Measurements from ENCODE around the gene TICAM2. TPM values are rescaled to one million over a fixed set of nuclear protein-coding genes. Genes with fewer than 3 reads are reported as not detected.

Gene TICAM2
- total and polyA plus RNA-seq, 2 donors (not counting 1 experiment from before 2014, with no cell fraction given): 0.55 to 5.4 TPM

DNA sequence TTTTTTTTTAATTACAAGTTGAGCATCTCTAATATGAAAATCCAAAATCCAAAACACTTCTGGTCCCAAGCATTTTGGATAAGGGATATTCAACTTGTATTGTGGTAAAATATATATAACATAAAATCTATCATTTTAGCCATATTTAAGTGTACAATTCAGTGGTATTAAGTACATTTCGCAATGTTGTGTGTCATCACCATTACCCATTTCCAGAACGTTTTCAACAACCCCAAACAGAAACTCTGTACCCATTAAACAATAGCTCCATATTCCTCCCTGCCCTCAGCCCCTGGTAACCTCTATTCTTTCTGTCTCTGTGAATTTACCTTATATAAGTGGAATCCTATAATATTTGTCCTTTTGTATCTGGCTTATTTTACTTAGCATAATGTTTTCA lies 24.9 kb downstream of the TICAM2 start:
- Mint-ChIP-seq H3K4me3 (peak overlapping the region; percentile 68), H3K27ac (no peak overlapping the region), H3K9me3 (ENCODE audit: insufficient read depth) (peaks cover 2% of the 10 kb centered on the region), H3K4me1 (peaks cover 34% of the 10 kb centered on the region), H3K27me3 (no peaks in the 10 kb centered on the region)
- POLR2A ChIA-PET: interaction anchor here (0.6 kb wide), 1 partner anchor 577 kb away, joined by 3 read pairs; no protein-coding TSS in a partner anchor
- ATAC-seq (ENCODE audit: low read depth) (no peak), DNase-seq (no peak)
- TF ChIP-seq EZH2 (IDR thresholded peaks at IDR 0.05; ENCODE audit: borderline replicate concordance, insufficient read depth, low read depth, low read length, poor library complexity, severe bottlenecking): no peak
- TF ChIP-seq, protein P1, sequence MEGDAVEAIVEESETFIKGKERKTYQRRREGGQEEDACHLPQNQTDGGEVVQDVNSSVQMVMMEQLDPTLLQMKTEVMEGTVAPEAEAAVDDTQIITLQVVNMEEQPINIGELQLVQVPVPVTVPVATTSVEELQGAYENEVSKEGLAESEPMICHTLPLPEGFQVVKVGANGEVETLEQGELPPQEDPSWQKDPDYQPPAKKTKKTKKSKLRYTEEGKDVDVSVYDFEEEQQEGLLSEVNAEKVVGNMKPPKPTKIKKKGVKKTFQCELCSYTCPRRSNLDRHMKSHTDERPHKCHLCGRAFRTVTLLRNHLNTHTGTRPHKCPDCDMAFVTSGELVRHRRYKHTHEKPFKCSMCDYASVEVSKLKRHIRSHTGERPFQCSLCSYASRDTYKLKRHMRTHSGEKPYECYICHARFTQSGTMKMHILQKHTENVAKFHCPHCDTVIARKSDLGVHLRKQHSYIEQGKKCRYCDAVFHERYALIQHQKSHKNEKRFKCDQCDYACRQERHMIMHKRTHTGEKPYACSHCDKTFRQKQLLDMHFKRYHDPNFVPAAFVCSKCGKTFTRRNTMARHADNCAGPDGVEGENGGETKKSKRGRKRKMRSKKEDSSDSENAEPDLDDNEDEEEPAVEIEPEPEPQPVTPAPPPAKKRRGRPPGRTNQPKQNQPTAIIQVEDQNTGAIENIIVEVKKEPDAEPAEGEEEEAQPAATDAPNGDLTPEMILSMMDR (IDR thresholded peaks at IDR 0.05): no peak
- Histone ChIP-seq H3K36me3 (replicated peaks in 1 of 2; ENCODE audit: control extremely low read depth in 1 of 2, control insufficient read depth in 1 of 2, extremely low read depth in 1 of 2, insufficient read depth in 2 of 2, low read length in 1 of 2) (no peaks in the 10 kb centered on the region), H3K4me1 (ENCODE audit: control insufficient read depth in 2 of 2, insufficient read depth in 2 of 2, low read length in 2 of 2) (peaks cover 19% of the 10 kb centered on the region in 2 donors), H2AFZ (ENCODE audit: insufficient read depth, low read depth, low read length, poor library complexity, severe bottlenecking) (no peak overlapping the region), H3K79me2 (ENCODE audit: control insufficient read depth, insufficient read depth, low read length) (no peaks in the 10 kb centered on the region), H3K27ac (ENCODE audit: low read length in 2 of 2) (no peak overlapping the region), H4K20me1 (ENCODE audit: control insufficient read depth, insufficient read depth, low read length, poor library complexity, severe bottlenecking) (no peaks in the 10 kb centered on the region), H3K9ac (ENCODE audit: low read length) (no peak overlapping the region), H3K4me2 (replicated peaks; ENCODE audit: low read depth, low read length, poor library complexity, severe bottlenecking) (no peak overlapping the region), H3K4me3 (ENCODE audit: control extremely low read depth in 1 of 5, extremely low read depth in 1 of 5, insufficient read depth in 1 of 5, low read depth in 2 of 5, low read length in 4 of 5) (no peak overlapping the region), H3K9me3 (ENCODE audit: control extremely low read depth in 1 of 3, control insufficient read depth in 2 of 3, insufficient read depth in 1 of 3, low read length in 2 of 3) (no peaks in the 10 kb centered on the region), H3K27me3 (replicated peaks in 1 of 4; ENCODE audit: control extremely low read depth in 1 of 4, control insufficient read depth in 3 of 4, insufficient read depth in 4 of 4, low read length in 3 of 4) (no peaks in the 10 kb centered on the region)
- no CpG with 5 or more reads among the region's 2 CpGs for WGBS (ENCODE audit: insufficient coverage)
- CTCF ChIA-PET: interaction anchor here (0.6 to 13.9 kb wide), 5 partner anchors 11 to 1969 kb away, joined by 3 to 327 read pairs (median 5); partner anchors contain the start of gene FEM1C
- intact Hi-C loops (cut with micrococcal nuclease): no loop called here

DNA sequence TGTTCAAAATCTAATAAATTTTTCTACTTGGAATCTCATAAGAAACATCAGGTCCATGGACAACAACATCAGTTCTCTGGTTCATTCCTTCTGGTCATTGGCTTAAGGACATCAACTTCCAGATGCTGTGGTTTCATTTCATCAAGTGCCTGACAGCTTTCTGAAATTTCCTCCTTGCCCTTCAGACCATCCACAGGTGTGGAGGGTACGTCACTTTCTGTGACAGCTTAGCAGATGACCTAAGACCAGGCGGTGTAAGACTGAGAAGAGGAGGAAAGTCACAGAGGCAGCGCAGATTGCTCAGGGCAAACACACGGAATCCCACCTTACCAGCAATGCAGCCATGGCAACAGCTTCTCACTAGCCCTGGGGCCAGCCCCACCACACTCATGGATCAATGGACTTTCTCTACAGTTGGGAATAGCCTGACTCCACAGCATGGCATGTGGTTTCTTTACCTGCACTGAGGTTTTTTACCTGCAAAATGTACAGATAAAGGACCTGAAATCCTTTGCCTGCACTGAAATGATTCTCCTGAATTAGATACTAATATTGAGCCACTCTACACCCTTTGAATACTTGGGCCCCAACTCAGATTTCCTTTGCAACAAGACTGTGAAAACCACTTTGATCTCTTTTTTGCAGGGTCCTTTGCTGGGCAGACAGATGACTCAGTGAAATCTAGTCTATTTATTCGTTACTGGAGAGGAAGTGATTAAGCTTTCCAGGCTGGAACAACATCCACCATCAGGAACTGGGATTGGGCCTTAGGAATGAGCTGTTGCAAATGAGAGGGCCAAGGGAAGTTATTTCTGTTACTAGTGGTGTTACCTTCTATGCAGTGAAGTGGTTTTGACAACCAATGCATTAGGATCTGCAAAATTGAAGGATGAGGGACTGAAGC lies 26.9 kb downstream of the TICAM2 start:
- H3K4me3 Mint-ChIP-seq: no peak overlapping the region
- Histone ChIP-seq H3K4me1 (ENCODE audit: control insufficient read depth in 2 of 2, insufficient read depth in 2 of 2, low read length in 2 of 2) (peaks cover 19% of the 10 kb centered on the region in 2 donors), H3K36me3 (replicated peaks in 1 of 2; ENCODE audit: control extremely low read depth in 1 of 2, control insufficient read depth in 1 of 2, extremely low read depth in 1 of 2, insufficient read depth in 2 of 2, low read length in 1 of 2) (no peaks in the 10 kb centered on the region), H3K27ac (ENCODE audit: low read length in 2 of 2) (no peak overlapping the region), H3K27me3 (replicated peaks in 1 of 4; ENCODE audit: control extremely low read depth in 1 of 4, control insufficient read depth in 3 of 4, insufficient read depth in 4 of 4, low read length in 3 of 4) (no peaks in the 10 kb centered on the region), H3K9ac (ENCODE audit: low read length) (no peak overlapping the region), H3K79me2 (ENCODE audit: control insufficient read depth, insufficient read depth, low read length) (no peaks in the 10 kb centered on the region), H3K4me2 (replicated peaks; ENCODE audit: low read depth, low read length, poor library complexity, severe bottlenecking) (no peak overlapping the region), H3K4me3 (ENCODE audit: control extremely low read depth in 1 of 5, extremely low read depth in 1 of 5, insufficient read depth in 1 of 5, low read depth in 2 of 5, low read length in 4 of 5) (no peak overlapping the region), H2AFZ (ENCODE audit: insufficient read depth, low read depth, low read length, poor library complexity, severe bottlenecking) (no peak overlapping the region), H3K9me3 (ENCODE audit: control extremely low read depth in 1 of 3, control insufficient read depth in 2 of 3, insufficient read depth in 1 of 3, low read length in 2 of 3) (no peaks in the 10 kb centered on the region), H4K20me1 (ENCODE audit: control insufficient read depth, insufficient read depth, low read length, poor library complexity, severe bottlenecking) (no peaks in the 10 kb centered on the region)
- H3K27me3 Mint-ChIP-seq: no peaks in the 10 kb centered on the region
- DNase-seq (peak; percentile 20), ATAC-seq (ENCODE audit: low read depth) (no peak)
- H3K4me1 Mint-ChIP-seq: peaks cover 29% of the 10 kb centered on the region
- H3K27ac Mint-ChIP-seq: no peak overlapping the region
- TF ChIP-seq, protein P1 (IDR thresholded peaks at IDR 0.05): no peak
- TF ChIP-seq EZH2 (IDR thresholded peaks at IDR 0.05; ENCODE audit: borderline replicate concordance, insufficient read depth, low read depth, low read length, poor library complexity, severe bottlenecking): no peak
- H3K9me3 Mint-ChIP-seq (ENCODE audit: insufficient read depth): peaks cover 2% of the 10 kb centered on the region
- ChIA-PET CTCF (interaction anchor here (0.7 to 13.9 kb wide), 24 partner anchors 9 to 477 kb away, joined by 3 to 327 read pairs (median 5); partner anchors contain the start of genes ARL14EPL, CCDC112 and FEM1C), POLR2A (no interaction called here)
- 66% methylated on average over 3 of the region's 5 CpGs for WGBS (ENCODE audit: insufficient coverage)
- intact Hi-C loops (cut with micrococcal nuclease): no loop called here

Data from B cell (primary cell).